HG03135 (cell line): ENCODE data around the gene HDAC5.
A peak's percentile ranks its signal among the peaks of the same experiment; 100 is the strongest.
"Not testable (repeated sequence)": the region's sequence is repeated elsewhere in the genome, so short reads cannot be mapped to it uniquely, and the experiment has no call there.

Experiments
- ATAC-seq: cut with Tn5 transposase; IDR thresholded peaks from one replicate; pipeline ENCODE4 v1.9.1; 2021; ENCODE audit warnings: mild to moderate bottlenecking, moderate library complexity; ENCODE audit not compliant: unreplicated experiment

The HDAC5 gene

GRCh38 chr17:44123356-44124117 lies at the start of gene HDAC5:
HDAC5 (minus strand) TSS chr17:44123641; CDS start chr17:44117515, 6,126 bp downstream.
- ATAC-seq, result peak; percentile 85

- ATAC-seq, result no peak
Observed at GRCh38 chr17:44171931-44172455, 48.6 kb upstream of the HDAC5 start.

- no peak for ATAC-seq
Observed at GRCh38 chr17:44170499-44171201, 47.2 kb upstream of the HDAC5 start, which contains the start of gene ASB16. ASB16 (plus strand) TSS chr17:44170704; CDS start chr17:44170790, 86 bp downstream.

GRCh38 chr17:44170135-44170498 lies 46.7 kb upstream of the HDAC5 start:
- ATAC-seq, result no peak

DNA sequence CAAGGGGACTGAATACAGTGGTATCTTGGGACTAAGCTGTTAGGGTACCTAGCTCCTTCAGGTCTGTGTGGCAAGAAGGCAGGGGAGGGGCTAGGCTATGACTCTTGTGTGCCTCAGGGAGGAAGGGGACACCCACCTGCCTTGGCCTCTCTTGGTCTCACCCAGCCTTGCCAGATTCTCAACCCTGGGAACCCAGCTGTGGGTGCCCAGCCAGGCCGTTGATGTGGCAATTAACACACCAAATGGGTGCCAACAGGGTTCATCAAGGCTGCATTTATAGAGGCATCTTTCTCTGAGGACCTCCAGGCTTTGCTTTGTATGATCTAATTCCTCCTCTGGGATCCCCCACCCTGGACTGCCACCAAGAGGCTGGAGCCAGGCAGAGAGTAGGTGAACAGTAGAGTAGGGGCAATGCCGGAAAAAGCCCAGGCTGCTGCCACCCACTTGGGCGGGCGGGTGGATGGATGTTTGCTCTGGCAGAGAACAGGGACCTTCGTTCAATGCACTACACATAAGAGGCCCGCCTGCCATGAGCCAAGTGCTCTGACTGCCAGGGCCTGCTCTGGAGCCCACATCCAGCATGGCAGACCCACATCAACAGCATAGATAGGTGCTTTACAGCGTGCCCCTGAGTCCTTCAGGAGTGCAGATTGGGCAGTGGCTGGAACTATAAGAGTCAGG lies 43.9 kb upstream of the HDAC5 start:
- no peak for ATAC-seq

DNA sequence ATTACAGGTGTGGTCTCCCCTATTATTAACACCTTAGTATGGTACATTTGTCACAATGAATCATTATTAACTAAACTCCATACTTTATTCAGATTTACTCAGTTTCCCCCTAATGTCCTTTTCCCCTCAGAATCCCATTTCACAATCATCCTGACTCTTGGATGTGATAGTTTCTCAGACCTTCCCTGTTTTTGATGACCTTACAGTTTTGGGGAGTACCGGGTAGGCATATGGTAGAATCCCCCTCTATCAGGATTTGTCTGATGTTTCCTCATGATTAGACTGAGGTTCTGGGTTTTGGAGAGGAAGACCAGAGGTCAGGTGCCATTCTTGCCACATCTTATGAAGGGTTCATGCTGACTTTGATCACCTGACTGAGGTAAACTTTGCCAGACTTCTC lies 41.0 kb upstream of the HDAC5 start:
- no peak for ATAC-seq

DNA sequence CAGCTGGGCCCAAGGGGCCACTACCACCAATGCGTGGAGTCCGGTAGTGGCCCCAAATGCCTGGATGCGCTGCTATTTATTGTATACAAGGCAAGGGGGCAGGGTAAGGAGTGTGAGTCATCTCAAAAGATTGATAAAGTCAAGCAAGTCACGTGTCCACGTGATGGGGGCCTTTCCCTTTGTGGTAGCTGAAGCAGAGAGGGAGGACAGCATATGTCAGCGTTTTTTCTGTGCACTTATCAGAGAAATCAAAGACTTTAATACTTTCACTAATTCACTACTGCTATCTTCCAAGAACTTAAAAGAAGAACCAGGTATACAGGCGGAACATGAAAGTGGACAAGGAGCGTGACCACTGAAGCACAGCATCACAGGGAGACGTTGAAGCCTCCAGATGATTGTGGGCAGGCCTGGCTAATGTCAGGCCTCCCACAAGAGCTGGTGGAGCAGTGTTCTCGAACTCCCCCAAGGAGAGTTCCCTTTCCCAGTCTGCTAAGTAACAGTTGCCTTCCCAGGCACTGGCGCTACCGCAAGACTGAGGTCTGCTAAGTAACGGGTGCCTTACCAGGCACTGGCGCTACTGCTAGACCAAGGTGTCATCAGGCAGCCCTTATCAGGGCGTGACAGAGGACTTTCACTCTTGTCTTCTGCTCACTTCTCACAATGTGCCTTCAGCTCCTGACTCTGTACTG lies 36.2 kb upstream of the HDAC5 start:
- no peak for ATAC-seq

GRCh38 chr17:44155488-44155887 lies 32.0 kb upstream of the HDAC5 start:
- ATAC-seq, result no peak

DNA sequence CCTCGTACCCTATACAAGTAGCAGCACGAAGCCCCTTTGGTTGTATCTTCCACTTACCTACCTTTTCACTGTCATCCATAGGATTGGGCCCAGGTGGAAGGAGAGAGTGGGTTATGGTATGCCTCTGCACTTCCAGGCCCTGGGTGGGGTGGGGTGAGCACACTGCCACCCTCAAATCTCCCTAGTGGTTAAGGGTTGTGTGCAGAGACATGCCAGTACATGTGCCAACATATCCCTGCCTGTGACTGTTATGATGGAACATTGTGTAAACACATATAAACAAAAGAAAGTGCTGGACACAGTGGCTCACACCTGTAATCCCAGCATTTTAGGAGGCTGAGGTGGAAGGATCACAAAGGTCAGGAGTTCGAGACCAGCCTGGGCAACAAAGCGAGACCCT lies 29.4 kb upstream of the HDAC5 start:
- ATAC-seq, result no peak

- no peak for ATAC-seq
Observed at GRCh38 chr17:44149750-44150329, 26.4 kb upstream of the HDAC5 start.

- not testable (repeated sequence) for ATAC-seq
Observed at GRCh38 chr17:44149066-44149465, 25.6 kb upstream of the HDAC5 start.

DNA sequence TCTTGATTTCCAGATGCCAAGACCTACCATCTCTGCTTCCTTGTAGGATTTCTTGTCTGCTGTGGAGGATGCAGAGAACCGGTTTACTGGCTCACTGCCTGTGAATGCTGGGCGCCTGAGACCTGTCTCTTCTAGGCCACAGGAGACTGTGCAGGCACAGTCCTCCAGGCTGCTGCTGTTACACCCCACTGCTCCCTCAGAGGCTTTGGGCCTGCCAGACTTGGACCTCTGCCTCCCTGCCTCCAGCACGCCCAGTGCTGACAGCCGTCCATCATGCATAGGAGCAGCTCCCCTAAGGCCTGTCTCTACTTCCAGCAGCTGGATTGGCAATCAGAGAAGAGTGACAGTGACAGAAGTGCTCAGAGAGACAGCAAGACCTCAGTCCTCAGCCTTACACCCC lies 24.4 kb upstream of the HDAC5 start:
- no peak for ATAC-seq

- no peak for ATAC-seq
Observed at GRCh38 chr17:44146375-44147346, 23.2 kb upstream of the HDAC5 start.

DNA sequence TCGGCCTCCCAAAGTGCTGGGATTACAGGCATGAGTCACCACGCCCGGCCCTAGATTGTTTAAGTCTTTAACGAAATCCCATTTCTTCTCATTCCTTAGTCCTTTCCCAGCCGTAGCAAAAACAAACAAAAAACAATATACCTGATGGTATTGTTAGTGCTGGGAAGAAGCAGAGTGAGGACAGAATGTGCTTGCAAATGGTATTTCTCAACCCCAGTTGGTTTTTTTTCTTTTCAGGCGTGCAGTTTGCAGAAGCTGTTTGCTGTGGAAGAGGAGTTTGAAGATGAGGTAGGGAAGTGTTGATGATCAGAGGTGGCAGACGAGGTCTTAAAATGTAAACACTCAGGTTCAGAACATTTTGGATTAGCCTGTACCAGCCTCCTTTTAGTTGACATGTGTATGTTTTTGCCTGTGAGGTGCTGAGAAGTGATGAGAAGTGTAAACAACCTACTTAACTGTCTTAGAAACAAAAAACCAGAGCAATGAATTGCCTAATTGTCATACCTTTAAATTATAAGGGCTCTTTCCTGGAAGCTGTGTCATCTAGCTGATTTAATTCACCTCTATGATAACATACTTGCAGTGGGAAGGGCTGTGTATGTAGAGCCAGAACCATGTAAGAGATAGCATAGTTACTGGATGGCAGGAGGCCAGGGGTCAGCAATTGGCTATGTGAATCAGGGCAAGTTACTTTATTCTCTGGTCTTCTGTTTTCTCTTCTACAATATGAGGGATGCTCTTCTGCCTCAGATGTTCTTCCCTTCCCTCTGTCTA lies 21.7 kb upstream of the HDAC5 start:
- ATAC-seq, result no peak

DNA sequence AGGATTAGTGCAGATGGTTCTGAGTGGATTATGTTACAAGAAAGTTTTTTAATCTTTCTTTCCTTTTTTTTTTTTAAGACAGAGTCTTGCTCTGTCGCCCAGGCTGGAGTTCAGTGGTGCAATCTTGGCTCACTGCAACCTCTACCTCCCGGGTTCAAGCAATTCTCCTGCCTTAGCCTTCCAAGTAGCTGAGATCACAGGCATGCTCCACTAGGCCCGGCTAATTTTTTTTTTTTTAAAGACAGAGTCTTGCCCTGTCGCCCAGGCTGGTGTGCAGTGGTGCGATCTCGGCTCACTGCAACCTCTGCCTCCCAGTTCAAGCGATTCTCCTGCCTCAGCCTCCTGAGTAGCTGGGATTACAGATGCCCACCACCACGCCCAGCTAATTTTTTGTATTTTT lies 20.5 kb upstream of the HDAC5 start:
- not testable (repeated sequence) for ATAC-seq

DNA sequence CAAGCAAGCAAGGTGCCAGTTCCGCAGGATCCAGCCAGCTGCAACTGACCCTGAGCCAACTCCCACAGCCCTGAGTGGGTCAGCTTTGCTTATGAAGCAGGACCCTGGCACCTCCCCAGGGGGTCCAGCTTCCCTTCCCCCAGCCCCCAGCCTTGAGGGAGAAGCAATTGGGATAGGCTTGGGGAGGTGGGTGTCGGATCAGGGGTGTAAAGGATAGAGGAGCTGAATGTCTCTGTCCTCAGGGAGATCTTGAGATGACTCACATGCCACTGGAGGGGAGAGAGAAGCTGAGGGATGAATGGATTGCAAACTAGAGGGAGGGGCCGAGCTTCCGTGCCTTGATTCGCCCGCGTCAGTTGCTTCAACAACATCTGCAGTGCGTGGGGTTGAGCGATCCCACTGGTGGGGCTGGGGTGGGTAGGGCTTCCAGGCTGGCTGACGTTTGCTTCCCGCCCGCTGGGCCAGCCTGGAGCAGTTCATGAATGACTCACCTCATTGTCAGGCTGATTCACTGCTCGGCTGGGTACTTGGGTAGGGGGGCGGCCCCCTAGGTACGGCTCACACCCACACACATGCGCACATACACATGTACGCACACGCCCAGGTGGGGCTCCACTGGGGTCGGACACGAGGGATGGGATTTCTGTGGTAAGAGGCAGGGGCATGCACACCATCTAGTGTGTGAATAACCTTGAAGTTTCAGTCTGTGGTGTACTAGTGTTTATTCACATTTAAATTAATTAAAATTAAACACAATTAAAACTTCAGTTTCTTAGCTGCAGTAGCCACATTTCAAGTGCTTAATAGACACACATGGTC lies 14.7 kb upstream of the HDAC5 start:
- ATAC-seq, result no peak

DNA sequence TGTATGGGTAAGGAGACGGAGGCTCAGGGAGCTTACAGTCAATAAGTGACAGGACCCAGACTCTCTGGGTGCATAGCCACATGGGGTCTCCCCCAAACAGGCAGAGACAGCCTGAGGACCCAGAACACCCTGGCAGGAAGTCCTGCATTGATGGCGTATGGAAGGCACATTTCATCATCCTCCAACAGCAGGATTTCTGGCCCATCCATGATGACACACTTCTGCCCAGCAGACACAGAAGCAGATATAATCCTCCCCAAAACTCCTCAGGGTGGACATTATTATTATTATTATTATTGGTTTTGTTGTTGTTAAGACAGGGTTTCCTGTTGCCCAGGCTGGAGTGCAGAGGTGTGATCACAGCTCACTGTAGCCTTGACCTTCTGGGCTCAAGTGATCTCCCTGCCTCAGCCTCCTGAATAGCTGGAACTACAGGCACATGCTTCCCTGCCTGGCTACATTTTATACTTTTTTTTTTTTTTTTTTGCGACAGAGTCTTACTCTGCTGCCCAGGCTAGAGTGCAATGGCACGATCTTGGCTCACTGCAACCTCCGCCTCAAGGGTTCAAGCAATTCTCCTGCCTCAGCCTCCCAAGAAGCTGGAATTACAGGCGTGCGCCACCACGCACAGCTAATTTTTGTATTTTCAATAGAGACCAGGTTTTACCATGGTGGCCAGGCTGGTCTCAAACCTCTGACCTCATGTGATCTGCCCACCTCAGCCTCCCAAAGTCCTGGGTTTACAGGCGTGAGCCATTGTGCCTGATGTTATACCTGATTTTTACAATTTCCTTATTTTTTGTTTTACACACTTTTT lies 11.5 kb upstream of the HDAC5 start:
- no peak for ATAC-seq
